Stomach (tissue), 9 donors: ENCODE measurements around the gene ZFP1. TPM values are rescaled to one million over a fixed set of nuclear protein-coding genes. Genes with fewer than 3 reads are reported as not detected.

ENCODE experiments used
- DNase-seq, 2 donors: peaks; one replicate each; pipeline versions ENCODE4 v3.0.0 to v3.0.0-alpha.2; 2013 to 2019
- H3K27ac ChIP-seq, 5 donors: fragments of 200-600 bp in 4 of 5; sonication (generic) in 4 of 5; one replicate each; pipeline ENCODE4 v1.5.1; 2013 to 2019; ENCODE audit warnings: mild to moderate bottlenecking in 1 of 5, moderate library complexity in 1 of 5
- H3K27me3 ChIP-seq, 3 donors: fragments of 200-600 bp; sonication (generic); one replicate each; pipeline ENCODE4 v1.5.1; 2017 to 2019; ENCODE audit warnings: mixed run types in 1 of 3
- H3K36me3 ChIP-seq, 4 donors: fragments of 200-600 bp; sonication (generic); 1 replicate in 3 of 4; 2 replicates in 1 of 4; pipeline ENCODE4 v1.5.1; 2016 to 2019
- H3K4me1 ChIP-seq, 4 donors: fragments of 200-600 bp; sonication (generic); one replicate each; pipeline ENCODE4 v1.5.1; 2016 to 2019
- H3K4me3 ChIP-seq, 4 donors: fragments of 200-600 bp; sonication (generic) in 3 of 4; one replicate each; pipeline ENCODE4 v1.5.1; 2016 to 2019; ENCODE audit warnings: mild to moderate bottlenecking in 1 of 4
- H3K9me3 ChIP-seq, 4 donors: fragments of 200-600 bp; sonication (generic); one replicate each; pipeline ENCODE4 v1.5.1; 2016 to 2019
- EP300 ChIP-seq: sonication (generic); formaldehyde crosslinking; IDR thresholded peaks from one replicate; pipeline ENCODE4 v1.6.1; 2017; ENCODE audit warnings: antibody characterized with exemption
- POLR2A ChIP-seq, 4 donors: fragments of 450-650 bp; IDR thresholded peaks; one replicate each; pipeline ENCODE4 v1.6.1; 2016; ENCODE audit warnings: antibody characterized with exemption in 4 of 4, control low read depth in 2 of 4, mild to moderate bottlenecking in 1 of 4, moderate library complexity in 1 of 4
- POLR2AphosphoS5 ChIP-seq, 3 donors: sonication (generic); formaldehyde crosslinking; IDR thresholded peaks; one replicate each; pipeline ENCODE4 v1.6.1; 2016; ENCODE audit warnings: antibody characterized with exemption in 3 of 3
- WGBS, 5 donors: extraction: QIAGEN DNeasy Blood & Tissue Kit in 3 of 5; methylation state at CpG; one replicate each; pipeline versions ENCODE4 v1.1.5 to v1.1.7; 2013 to 2018; 5-methylcytosine and 5-hydroxymethylcytosine counted together
- intact Hi-C: fragments of 100-400 bp; cut with DNase I; formaldehyde crosslinking; loops from one replicate; pipeline ENCODE4 v1.15.1; 2023; ENCODE audit warnings: low total_unique reads
- polyA plus RNA-seq, 3 donors: library from polyadenylated mRNA; stranded (reverse); fragments of 200-250 nt; gene quantifications; one replicate each; pipeline ENCODE4 v1.2.3, GENCODE V29; 2013
- total RNA-seq, 5 donors: library from RNA; depleted of rRNA; stranded (reverse); fragments of >200 nt; gene quantifications; one replicate each; pipeline versions ENCODE4 v1.1.0 to v1.2.3, GENCODE V29; 2014 to 2016
- TF ChIP-seq, protein P1 (sequence below), 7 experiments: fragments of 450-650 bp in 4 of 7; fragments of 200-600 bp in 3 of 7; sonication (generic) in 3 of 7; IDR thresholded peaks; one replicate each; pipeline ENCODE4 v1.5.1; 2016 to 2019; ENCODE audit warnings: antibody characterized with exemption in 7 of 7, control low read depth in 2 of 7, mild to moderate bottlenecking in 1 of 7
- donor health status: healthy with polysubstance abuse.
- donor health status: Bipolar disorder and iron deficiency.
- donor health status: healthy.

ZFP1 gene
- total and polyA plus RNA-seq, 8 donors = 2.7 to 29.2 (median 5.2) TPM; not detected in 1

DNA sequence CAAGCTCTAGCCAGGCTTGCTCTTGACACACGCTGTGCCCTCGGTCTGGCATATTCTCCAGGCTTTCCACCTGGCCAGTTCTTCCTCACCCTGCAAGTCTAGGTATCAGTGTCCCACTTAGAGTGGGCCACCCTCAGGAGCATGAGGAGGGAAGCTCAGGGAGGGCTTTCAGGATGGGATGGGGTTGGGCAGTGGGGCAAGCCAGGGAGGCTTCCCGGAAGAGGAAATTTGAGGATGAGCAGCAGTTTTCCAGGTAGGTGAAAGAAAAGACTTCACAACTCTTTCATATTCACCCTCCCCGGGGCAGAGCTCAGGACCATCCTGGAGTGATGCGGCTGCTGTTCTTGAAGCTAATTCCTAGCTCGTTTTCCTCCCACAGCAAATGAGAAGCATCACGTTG is 17.2 kb upstream of the ZFP1 start:
- Histone ChIP-seq H3K36me3 (no peaks in the 10 kb centered on the region), H3K9me3 (peaks cover 0 to 7% (median 5%) of the 10 kb centered on the region in 4 donors), H3K4me3 (no peak overlapping the region), H3K4me1 (peaks cover 0 to 6% (median 0%) of the 10 kb centered on the region in 4 donors), H3K27me3 (no peaks in the 10 kb centered on the region), H3K27ac (no peak overlapping the region)
- TF ChIP-seq EP300 (no peak), POLR2A (IDR thresholded peaks at IDR 0.05) (no peak), POLR2AphosphoS5 (IDR thresholded peaks at IDR 0.05) (no peak)
- TF ChIP-seq, protein P1, sequence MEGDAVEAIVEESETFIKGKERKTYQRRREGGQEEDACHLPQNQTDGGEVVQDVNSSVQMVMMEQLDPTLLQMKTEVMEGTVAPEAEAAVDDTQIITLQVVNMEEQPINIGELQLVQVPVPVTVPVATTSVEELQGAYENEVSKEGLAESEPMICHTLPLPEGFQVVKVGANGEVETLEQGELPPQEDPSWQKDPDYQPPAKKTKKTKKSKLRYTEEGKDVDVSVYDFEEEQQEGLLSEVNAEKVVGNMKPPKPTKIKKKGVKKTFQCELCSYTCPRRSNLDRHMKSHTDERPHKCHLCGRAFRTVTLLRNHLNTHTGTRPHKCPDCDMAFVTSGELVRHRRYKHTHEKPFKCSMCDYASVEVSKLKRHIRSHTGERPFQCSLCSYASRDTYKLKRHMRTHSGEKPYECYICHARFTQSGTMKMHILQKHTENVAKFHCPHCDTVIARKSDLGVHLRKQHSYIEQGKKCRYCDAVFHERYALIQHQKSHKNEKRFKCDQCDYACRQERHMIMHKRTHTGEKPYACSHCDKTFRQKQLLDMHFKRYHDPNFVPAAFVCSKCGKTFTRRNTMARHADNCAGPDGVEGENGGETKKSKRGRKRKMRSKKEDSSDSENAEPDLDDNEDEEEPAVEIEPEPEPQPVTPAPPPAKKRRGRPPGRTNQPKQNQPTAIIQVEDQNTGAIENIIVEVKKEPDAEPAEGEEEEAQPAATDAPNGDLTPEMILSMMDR (IDR thresholded peaks at IDR 0.05) = no peak
- DNase-seq = no peak
- 63 to 84% (median 78%) methylated on average over 7 of the region's 7 CpGs for WGBS, 5 donors
- intact Hi-C loops = no loop called here

DNA sequence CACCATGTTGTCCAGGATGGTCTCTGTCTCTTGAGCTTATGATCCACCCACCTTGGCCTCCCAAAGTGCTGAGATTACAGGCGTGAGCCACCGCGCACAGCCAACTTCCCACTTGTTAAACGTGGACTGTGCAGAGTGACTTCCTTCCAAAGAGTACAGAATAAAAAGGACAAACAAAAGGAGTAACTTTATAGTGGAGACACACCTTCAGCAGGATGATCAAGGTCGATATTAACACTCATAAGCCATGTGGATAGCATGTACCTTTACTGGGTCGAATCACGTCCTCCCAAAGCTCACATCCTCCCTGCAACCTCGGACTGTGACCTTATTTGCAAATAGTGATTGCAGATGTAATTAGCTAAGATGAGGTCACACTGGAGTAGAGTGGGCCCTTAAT is 10.1 kb upstream of the ZFP1 start:
- Histone ChIP-seq H3K36me3 (no peaks in the 10 kb centered on the region), H3K9me3 (no peaks in the 10 kb centered on the region), H3K27me3 (no peaks in the 10 kb centered on the region), H3K27ac (no peak overlapping the region), H3K4me1 (no peaks in the 10 kb centered on the region), H3K4me3 (no peak overlapping the region)
- TF ChIP-seq POLR2AphosphoS5 (IDR thresholded peaks at IDR 0.05) (no peak), POLR2A (IDR thresholded peaks at IDR 0.05) (no peak), EP300 (no peak)
- TF ChIP-seq, protein P1 (IDR thresholded peaks at IDR 0.05) = no peak
- WGBS, 5 donors = 57 to 70% (median 68%) methylated on average over 8 of the region's 8 CpGs
- no peak for DNase-seq
- intact Hi-C loops = no loop called here

DNA sequence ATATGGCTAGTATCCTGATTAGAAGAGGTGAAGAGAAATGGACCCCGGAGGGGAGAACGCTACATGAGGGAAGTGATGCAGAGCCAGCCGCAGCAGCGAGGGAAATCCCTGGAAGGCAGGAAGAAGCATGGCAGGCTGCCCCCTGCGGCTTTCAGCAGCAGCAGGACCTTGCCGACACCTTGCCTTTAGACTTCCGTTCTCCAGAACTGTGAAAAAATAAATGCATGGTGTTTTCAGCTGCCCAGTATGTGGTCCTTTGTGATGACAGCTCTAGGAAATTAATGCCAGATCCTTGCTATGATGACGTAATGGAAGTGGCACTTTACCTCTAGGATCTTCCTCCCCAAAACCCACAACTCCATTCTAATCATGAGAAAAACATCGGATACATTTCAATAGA is 9.7 kb upstream of the ZFP1 start:
- peak in 1 of 2 donors; percentile 20 for DNase-seq
- intact Hi-C loops = no loop called here
- H3K27me3 ChIP-seq = no peaks in the 10 kb centered on the region
- no peak overlapping the region for H3K27ac ChIP-seq
- no peaks in the 10 kb centered on the region for H3K9me3 ChIP-seq
- no peaks in the 10 kb centered on the region for H3K36me3 ChIP-seq
- TF ChIP-seq POLR2AphosphoS5 (IDR thresholded peaks at IDR 0.05) (no peak), POLR2A (IDR thresholded peaks at IDR 0.05) (no peak), EP300 (no peak)
- TF ChIP-seq, protein P1 (IDR thresholded peaks at IDR 0.05) = no peak
- no peaks in the 10 kb centered on the region for H3K4me1 ChIP-seq
- 62 to 67% (median 64%) methylated on average over 9 of the region's 9 CpGs for WGBS, 5 donors
- H3K4me3 ChIP-seq = no peak overlapping the region

DNA sequence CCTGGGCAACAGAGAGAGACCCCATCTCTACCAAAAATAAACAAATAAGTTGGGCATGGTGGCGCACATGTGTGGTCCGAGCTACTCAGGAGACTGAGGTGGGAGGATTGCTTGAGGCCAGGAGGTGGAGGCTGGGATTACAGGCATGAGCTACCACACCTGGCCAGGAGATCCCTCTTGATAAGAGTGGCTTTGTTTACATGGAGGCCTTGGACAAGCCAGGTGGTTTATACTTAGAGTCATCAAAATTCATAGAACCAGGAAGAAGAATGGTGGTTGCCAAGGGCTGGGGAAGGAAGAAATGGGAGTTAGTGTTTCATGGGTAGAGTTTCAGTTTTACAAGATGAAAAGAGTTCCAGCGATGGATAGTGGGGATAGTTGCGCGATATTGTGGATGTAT is 8.8 kb upstream of the ZFP1 start:
- H3K9me3 ChIP-seq = no peaks in the 10 kb centered on the region
- 91 to 98% (median 95%) methylated on average over 5 of the region's 5 CpGs for WGBS, 5 donors

More for the DNA sequence above, 8.8 kb upstream of the ZFP1 start:
- TF ChIP-seq EP300 (no peak), POLR2A (IDR thresholded peaks at IDR 0.05) (no peak), POLR2AphosphoS5 (IDR thresholded peaks at IDR 0.05) (no peak)
- TF ChIP-seq, protein P1 (IDR thresholded peaks at IDR 0.05) = no peak
- H3K4me3 ChIP-seq = no peak overlapping the region
- DNase-seq = no peak
- no peaks in the 10 kb centered on the region for H3K27me3 ChIP-seq
- H3K4me1 ChIP-seq = no peaks in the 10 kb centered on the region
- H3K27ac ChIP-seq = no peak overlapping the region
- H3K36me3 ChIP-seq = no peaks in the 10 kb centered on the region
- intact Hi-C loops = no loop called here
